ENCODE results near the gene NUDT7. TPM values are rescaled to one million over a fixed set of nuclear protein-coding genes. Genes with fewer than 3 reads are reported as not detected.

NUDT7 gene
- total and polyA plus RNA-seq, 9 of the 15 experiments (the other 6 are each of a cell fraction or from before 2014, with no cell fraction given): 5.6 to 24.2 (median 10.5) TPM

DNA sequence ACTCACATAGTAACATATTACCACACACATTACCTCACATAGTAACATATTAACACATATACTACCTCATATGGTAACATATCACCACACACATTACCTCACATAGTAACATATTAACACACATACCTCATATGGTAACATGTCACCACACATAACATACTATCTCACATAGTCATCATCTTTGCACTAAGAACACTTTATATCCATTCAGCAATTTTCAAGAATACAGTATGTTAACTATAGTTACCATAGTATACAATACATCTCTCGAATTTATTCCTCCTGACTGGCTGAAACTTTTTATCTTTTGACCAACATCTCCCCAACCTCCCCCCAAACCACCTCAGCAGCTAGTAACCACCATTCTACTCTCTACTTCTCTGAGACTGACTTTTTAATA is 7.6 kb downstream of the NUDT7 start:
- no peaks in the 10 kb centered on the region for H3K27me3 ChIP-seq (ENCODE audit: control insufficient read depth in 2 of 2, insufficient read depth in 2 of 2, low read length in 2 of 2)
- FAIRE-seq: no peak

More for the DNA sequence above, 7.6 kb downstream of the NUDT7 start:
- H3K9me1 ChIP-seq (ENCODE audit: control insufficient read depth, insufficient read depth, low read length): no peaks in the 10 kb centered on the region
- H3K4me3 ChIP-seq: no peak overlapping the region
- BruUV-seq (replicated peaks): no TSS peak
- no peak overlapping the region for H3K9ac ChIP-seq (ENCODE audit: insufficient read depth in 1 of 2, low read depth in 2 of 2, low read length in 2 of 2)
- ATAC-seq: no peak
- no peaks in the 10 kb centered on the region for H4K20me1 ChIP-seq (replicated peaks; ENCODE audit: control insufficient read depth, insufficient read depth, low read length)
- DNase-seq (ENCODE audit: extremely low read depth in 1 of 4, low spot score in 3 of 4): no peak
- no peak overlapping the region for H2AFZ ChIP-seq (ENCODE audit: low read depth, low read length)
- H3K4me2 ChIP-seq (ENCODE audit: insufficient read depth, low read length): no peak overlapping the region
- ChIA-PET POLR2A (no interaction called here), CTCF (ENCODE audit: low intra/inter-chr PET ratio) (no interaction called here)
- WGBS (ENCODE audit: insufficient coverage, low coverage, missing lambda C conversion rate): 0% methylated on average over 1 of the region's 1 CpG
- no peaks in the 10 kb centered on the region for H3K4me1 ChIP-seq (replicated peaks in 1 of 2; ENCODE audit: control insufficient read depth in 2 of 2, insufficient read depth in 2 of 2, low read length in 2 of 2)
- no peak for TF ChIP-seq EGR1 (conservative IDR thresholded peaks at IDR 0.05)
- TF ChIP-seq ARID3A (IDR thresholded peaks at IDR 0.05; ENCODE audit: borderline replicate concordance, low read depth, low read length): no peak
- TF ChIP-seq, protein P1, sequence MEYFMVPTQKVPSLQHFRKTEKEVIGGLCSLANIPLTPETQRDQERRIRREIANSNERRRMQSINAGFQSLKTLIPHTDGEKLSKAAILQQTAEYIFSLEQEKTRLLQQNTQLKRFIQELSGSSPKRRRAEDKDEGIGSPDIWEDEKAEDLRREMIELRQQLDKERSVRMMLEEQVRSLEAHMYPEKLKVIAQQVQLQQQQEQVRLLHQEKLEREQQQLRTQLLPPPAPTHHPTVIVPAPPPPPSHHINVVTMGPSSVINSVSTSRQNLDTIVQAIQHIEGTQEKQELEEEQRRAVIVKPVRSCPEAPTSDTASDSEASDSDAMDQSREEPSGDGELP (CRISPR knock-in tag; IDR thresholded peaks at IDR 0.05; ENCODE audit: borderline replicate concordance): no peak
- peak; percentile 33; the same call in 1 of the 2 replicates for TF ChIP-seq C11orf30 (IDR thresholded peaks at IDR 0.05; ENCODE audit: low read depth)
- peak; percentile 77 for TF ChIP-seq ZNF316 (IDR thresholded peaks at IDR 0.05)
- no peak for TF ChIP-seq ZNF41 (CRISPR knock-in tag; conservative IDR thresholded peaks at IDR 0.05)
- in situ Hi-C loops (cut with MboI) (no loop called here), intact Hi-C loops (cut with micrococcal nuclease) (no loop called here)
- no peaks in the 10 kb centered on the region for H3K36me3 ChIP-seq (ENCODE audit: control insufficient read depth, insufficient read depth, low read length)
- H3K27ac ChIP-seq (ENCODE audit: extremely low read depth, low read depth, low read length): no peak overlapping the region
- H3K79me2 ChIP-seq (ENCODE audit: control insufficient read depth, insufficient read depth, low read length): no peaks in the 10 kb centered on the region
- no peaks in the 10 kb centered on the region for H3K9me3 ChIP-seq (replicated peaks; ENCODE audit: control insufficient read depth, insufficient read depth, low read depth, low read length)

All from K562 (cell line).